ENCODE data around the gene NSD2.
"Not testable (repeated sequence)": the region's sequence is repeated elsewhere in the genome, so short reads cannot be mapped to it uniquely, and the experiment has no call there.

- TF ChIP-seq EZH2 (IDR thresholded peaks at IDR 0.05); POLR2AphosphoS5 (IDR thresholded peaks at IDR 0.05; ENCODE audit: borderline replicate concordance, low read depth, low read length): not testable (repeated sequence)
Measured at GRCh38 chr4:2003361-2003760, 132.2 kb downstream of the NSD2 start.
